ENCODE results near the gene AVL9.
"Not testable (repeated sequence)": the region's sequence is repeated elsewhere in the genome, so short reads cannot be mapped to it uniquely, and the experiment has no call there.

The AVL9 gene

GRCh38 chr7:32591938-32592337 is 96.6 kb downstream of the AVL9 start:
- Histone ChIP-seq H3K27me3 (ENCODE audit: low read length) (no peaks in the 10 kb centered on the region), H2AFZ (ENCODE audit: low read depth, low read length, severe bottlenecking) (no peak overlapping the region), H4K20me1 (ENCODE audit: low read depth, low read length) (no peaks in the 10 kb centered on the region), H3K79me2 (ENCODE audit: insufficient read depth, low read length) (no peaks in the 10 kb centered on the region), H3K27ac (ENCODE audit: low read depth, low read length) (no peak overlapping the region), H3F3A (ENCODE audit: insufficient read depth) (no peaks in the 10 kb centered on the region), H3K9me3 (ENCODE audit: insufficient read depth, low read length) (no peaks in the 10 kb centered on the region), H3K36me3 (ENCODE audit: low read length) (no peaks in the 10 kb centered on the region), H3K9me2 (replicated peaks; ENCODE audit: insufficient read depth, low read length) (no peaks in the 10 kb centered on the region), H3K4me2 (ENCODE audit: low read depth, low read length, poor library complexity, severe bottlenecking) (no peak overlapping the region), H3K9ac (ENCODE audit: low read length) (no peak overlapping the region), H3K4me3 (ENCODE audit: insufficient read depth, low read length, poor library complexity, severe bottlenecking) (no peak overlapping the region)
- TF ChIP-seq CTCF (IDR thresholded peaks at IDR 0.05; ENCODE audit: insufficient read depth, low read length, poor library complexity, severe bottlenecking) (no peak), EZH2phosphoT487 (conservative IDR thresholded peaks at IDR 0.05; ENCODE audit: low read length) (no peak)

- TF ChIP-seq CTCF (IDR thresholded peaks at IDR 0.05; ENCODE audit: insufficient read depth, low read length, poor library complexity, severe bottlenecking), result no peak
- no peak for TF ChIP-seq EZH2phosphoT487 (conservative IDR thresholded peaks at IDR 0.05; ENCODE audit: low read length)
- Histone ChIP-seq H3K9ac (ENCODE audit: low read length) (no peak overlapping the region), H2AFZ (ENCODE audit: low read depth, low read length, severe bottlenecking) (no peak overlapping the region), H3K27ac (ENCODE audit: low read depth, low read length) (no peak overlapping the region), H3K79me2 (ENCODE audit: insufficient read depth, low read length) (no peaks in the 10 kb centered on the region), H4K20me1 (ENCODE audit: low read depth, low read length) (no peaks in the 10 kb centered on the region), H3F3A (ENCODE audit: insufficient read depth) (no peaks in the 10 kb centered on the region), H3K4me2 (ENCODE audit: low read depth, low read length, poor library complexity, severe bottlenecking) (no peak overlapping the region), H3K9me2 (replicated peaks; ENCODE audit: insufficient read depth, low read length) (no peaks in the 10 kb centered on the region), H3K4me3 (ENCODE audit: insufficient read depth, low read length, poor library complexity, severe bottlenecking) (no peak overlapping the region), H3K9me3 (ENCODE audit: insufficient read depth, low read length) (no peaks in the 10 kb centered on the region), H3K36me3 (ENCODE audit: low read length) (no peaks in the 10 kb centered on the region), H3K27me3 (ENCODE audit: low read length) (no peaks in the 10 kb centered on the region)
Measured at GRCh38 chr7:32592701-32593100, 97.4 kb downstream of the AVL9 start.

GRCh38 chr7:32594965-32595490 is 99.7 kb downstream of the AVL9 start:
- TF ChIP-seq EZH2phosphoT487 (conservative IDR thresholded peaks at IDR 0.05; ENCODE audit: low read length) (no peak), CTCF (IDR thresholded peaks at IDR 0.05; ENCODE audit: insufficient read depth, low read length, poor library complexity, severe bottlenecking) (no peak)
- no peaks in the 10 kb centered on the region for H4K20me1 ChIP-seq (ENCODE audit: low read depth, low read length)

GRCh38 chr7:32601196-32601595 is 105.9 kb downstream of the AVL9 start:
- H3K27me3 ChIP-seq (ENCODE audit: low read length); H3K9me2 ChIP-seq (replicated peaks; ENCODE audit: insufficient read depth, low read length); H3K9ac ChIP-seq (ENCODE audit: low read length); H4K20me1 ChIP-seq (ENCODE audit: low read depth, low read length); H2AFZ ChIP-seq (ENCODE audit: low read depth, low read length, severe bottlenecking); H3K9me3 ChIP-seq (ENCODE audit: insufficient read depth, low read length); H3F3A ChIP-seq (ENCODE audit: insufficient read depth); H3K36me3 ChIP-seq (ENCODE audit: low read length); H3K27ac ChIP-seq (ENCODE audit: low read depth, low read length); H3K4me3 ChIP-seq (ENCODE audit: insufficient read depth, low read length, poor library complexity, severe bottlenecking); H3K79me2 ChIP-seq (ENCODE audit: insufficient read depth, low read length); H3K4me2 ChIP-seq (ENCODE audit: low read depth, low read length, poor library complexity, severe bottlenecking): not testable (repeated sequence)

More at GRCh38 chr7:32594965-32595490, 99.7 kb downstream of the AVL9 start:
- Histone ChIP-seq H3K9ac (ENCODE audit: low read length) (no peak overlapping the region), H3K79me2 (ENCODE audit: insufficient read depth, low read length) (no peaks in the 10 kb centered on the region), H2AFZ (ENCODE audit: low read depth, low read length, severe bottlenecking) (no peak overlapping the region), H3K4me3 (ENCODE audit: insufficient read depth, low read length, poor library complexity, severe bottlenecking) (no peak overlapping the region), H3K9me2 (replicated peaks; ENCODE audit: insufficient read depth, low read length) (no peaks in the 10 kb centered on the region), H3K36me3 (ENCODE audit: low read length) (no peaks in the 10 kb centered on the region), H3K27me3 (ENCODE audit: low read length) (no peaks in the 10 kb centered on the region), H3K4me2 (ENCODE audit: low read depth, low read length, poor library complexity, severe bottlenecking) (no peak overlapping the region), H3K27ac (ENCODE audit: low read depth, low read length) (no peak overlapping the region), H3K9me3 (ENCODE audit: insufficient read depth, low read length) (no peaks in the 10 kb centered on the region), H3F3A (ENCODE audit: insufficient read depth) (no peaks in the 10 kb centered on the region)
